Measurements from ENCODE around the gene ATP10B. TPM values are rescaled to one million over a fixed set of nuclear protein-coding genes. Genes with fewer than 3 reads are reported as not detected.

ATP10B gene
- total RNA-seq, 2 experiments from 2014 or later = not detected

GRCh38 chr5:160534914-160535313 is 317.1 kb downstream of the ATP10B start:
- H2AFZ ChIP-seq (ENCODE audit: low read length) = no peak overlapping the region

GRCh38 chr5:160534125-160534524 is 317.9 kb downstream of the ATP10B start:
- H3K4me1 ChIP-seq (ENCODE audit: insufficient read depth, low read length, poor library complexity, severe bottlenecking) = no peaks in the 10 kb centered on the region
- CTCF ChIA-PET (ENCODE audit: unreplicated experiment) = no interaction called here
- H2AFZ ChIP-seq (ENCODE audit: low read length) = no peak overlapping the region
- intact Hi-C loops (cut with micrococcal nuclease; ENCODE audit: unreplicated experiment) = no loop called here
- no peak overlapping the region for H3K27ac ChIP-seq (ENCODE audit: low read depth, low read length, poor library complexity, severe bottlenecking)
- no peak for DNase-seq (ENCODE audit: low spot score)
- H3K79me2 ChIP-seq (ENCODE audit: insufficient read depth, low read depth, low read length) = no peaks in the 10 kb centered on the region
- TF ChIP-seq CTCF (conservative IDR thresholded peaks at IDR 0.05; ENCODE audit: low read length) (no peak), EZH2phosphoT487 (IDR thresholded peaks at IDR 0.05; ENCODE audit: borderline replicate concordance, low read depth, low read length) (no peak)
- no peaks in the 10 kb centered on the region for H3K9me2 ChIP-seq (ENCODE audit: insufficient read depth, low read length)
- no peaks in the 10 kb centered on the region for H3K9me3 ChIP-seq (ENCODE audit: low read length)
- no peak overlapping the region for H3K4me3 ChIP-seq (ENCODE audit: low read depth, low read length, poor library complexity, severe bottlenecking)
- no TSS peak for BruUV-seq (replicated peaks)
- no peak overlapping the region for H3K4me2 ChIP-seq (ENCODE audit: low read length)
- H4K20me1 ChIP-seq (ENCODE audit: insufficient read depth, low read length) = no peaks in the 10 kb centered on the region
- POLR2A ChIA-PET = interaction anchor here (0.6 to 1.3 kb wide), 4 partner anchors 20 to 1181 kb away, joined by 3 to 6 read pairs (median 3); no protein-coding TSS in a partner anchor
- no peaks in the 10 kb centered on the region for H3K36me3 ChIP-seq (ENCODE audit: insufficient read depth, low read length)

More at GRCh38 chr5:160534914-160535313, 317.1 kb downstream of the ATP10B start:
- H4K20me1 ChIP-seq (ENCODE audit: insufficient read depth, low read length) = no peaks in the 10 kb centered on the region
- no peaks in the 10 kb centered on the region for H3K79me2 ChIP-seq (ENCODE audit: insufficient read depth, low read depth, low read length)
- TF ChIP-seq EZH2phosphoT487 (IDR thresholded peaks at IDR 0.05; ENCODE audit: borderline replicate concordance, low read depth, low read length) (no peak), CTCF (conservative IDR thresholded peaks at IDR 0.05; ENCODE audit: low read length) (no peak)
- no peak overlapping the region for H3K27ac ChIP-seq (ENCODE audit: low read depth, low read length, poor library complexity, severe bottlenecking)
- ChIA-PET POLR2A (interaction anchor here (0.6 to 1.3 kb wide), 2 partner anchors 91 to 1180 kb away, joined by 3 to 6 read pairs; no protein-coding TSS in a partner anchor), CTCF (ENCODE audit: unreplicated experiment) (no interaction called here)
- BruUV-seq (replicated peaks) = no TSS peak
- H3K4me1 ChIP-seq (ENCODE audit: insufficient read depth, low read length, poor library complexity, severe bottlenecking) = no peaks in the 10 kb centered on the region
- H3K9me3 ChIP-seq (ENCODE audit: low read length) = no peaks in the 10 kb centered on the region
- no peaks in the 10 kb centered on the region for H3K9me2 ChIP-seq (ENCODE audit: insufficient read depth, low read length)
- no peak overlapping the region for H3K4me3 ChIP-seq (ENCODE audit: low read depth, low read length, poor library complexity, severe bottlenecking)
- no peak for DNase-seq (ENCODE audit: low spot score)
- H3K4me2 ChIP-seq (ENCODE audit: low read length) = no peak overlapping the region
- H3K36me3 ChIP-seq (ENCODE audit: insufficient read depth, low read length) = no peaks in the 10 kb centered on the region
- intact Hi-C loops (cut with micrococcal nuclease; ENCODE audit: unreplicated experiment) = no loop called here

GRCh38 chr5:160525471-160526261 is 326.3 kb downstream of the ATP10B start:
- no peak for TF ChIP-seq EZH2phosphoT487 (IDR thresholded peaks at IDR 0.05; ENCODE audit: borderline replicate concordance, low read depth, low read length)
- TF ChIP-seq CTCF (conservative IDR thresholded peaks at IDR 0.05; ENCODE audit: low read length) = no peak
- Histone ChIP-seq H3K79me2 (ENCODE audit: insufficient read depth, low read depth, low read length) (no peaks in the 10 kb centered on the region), H3K9me2 (ENCODE audit: insufficient read depth, low read length) (no peaks in the 10 kb centered on the region), H4K20me1 (ENCODE audit: insufficient read depth, low read length) (no peaks in the 10 kb centered on the region), H2AFZ (ENCODE audit: low read length) (no peak overlapping the region), H3K27ac (ENCODE audit: low read depth, low read length, poor library complexity, severe bottlenecking) (no peak overlapping the region), H3K4me2 (ENCODE audit: low read length) (no peak overlapping the region), H3K4me1 (ENCODE audit: insufficient read depth, low read length, poor library complexity, severe bottlenecking) (no peaks in the 10 kb centered on the region), H3K4me3 (ENCODE audit: low read depth, low read length, poor library complexity, severe bottlenecking) (no peak overlapping the region), H3K36me3 (ENCODE audit: insufficient read depth, low read length) (no peaks in the 10 kb centered on the region), H3K9me3 (ENCODE audit: low read length) (no peaks in the 10 kb centered on the region)
- ChIA-PET POLR2A (interaction anchor here (0.5 kb wide), 1 partner anchor 452 kb away, joined by 3 read pairs; no protein-coding TSS in a partner anchor), CTCF (ENCODE audit: unreplicated experiment) (no interaction called here)
- intact Hi-C loops (cut with micrococcal nuclease; ENCODE audit: unreplicated experiment) = no loop called here
- DNase-seq (ENCODE audit: low spot score) = no peak
- no TSS peak for BruUV-seq (replicated peaks)
